Measurements from ENCODE around the gene TPK1. TPM values are rescaled to one million over a fixed set of nuclear protein-coding genes. Genes with fewer than 3 reads are reported as not detected.

The TPK1 gene
- total and polyA plus RNA-seq, 3 donors from 2014 or later, result 10.9 to 17.2 (median 12.6) TPM

DNA sequence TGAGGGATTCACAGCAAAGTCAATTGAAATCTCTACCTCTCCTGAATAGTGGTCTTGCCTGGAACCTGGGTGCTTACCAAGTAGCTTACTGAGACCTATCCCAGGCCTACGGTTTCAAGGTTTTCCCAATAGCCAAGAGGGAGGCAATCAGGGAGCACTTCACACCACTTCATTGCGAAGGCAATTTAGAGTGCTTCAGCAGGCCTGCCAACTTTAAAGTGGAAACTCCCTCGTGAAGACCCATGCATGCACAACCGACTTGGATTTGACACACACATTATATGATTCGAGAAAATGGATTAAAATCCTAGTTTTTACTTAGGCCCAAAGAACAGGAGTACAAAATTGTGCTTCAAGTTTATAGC is 380.8 kb downstream of the TPK1 start:
- DNase-seq, result no peak
- no peaks in the 10 kb centered on the region for H3K36me3 ChIP-seq (ENCODE audit: low read depth, missing control alignments)
- H3K4me1 ChIP-seq, result no peaks in the 10 kb centered on the region
- no peak overlapping the region for H3K27ac ChIP-seq
- H3K9me3 ChIP-seq, result no peaks in the 10 kb centered on the region
- TF ChIP-seq POLR2A (IDR thresholded peaks at IDR 0.05), result no peak
- TF ChIP-seq, protein P1, sequence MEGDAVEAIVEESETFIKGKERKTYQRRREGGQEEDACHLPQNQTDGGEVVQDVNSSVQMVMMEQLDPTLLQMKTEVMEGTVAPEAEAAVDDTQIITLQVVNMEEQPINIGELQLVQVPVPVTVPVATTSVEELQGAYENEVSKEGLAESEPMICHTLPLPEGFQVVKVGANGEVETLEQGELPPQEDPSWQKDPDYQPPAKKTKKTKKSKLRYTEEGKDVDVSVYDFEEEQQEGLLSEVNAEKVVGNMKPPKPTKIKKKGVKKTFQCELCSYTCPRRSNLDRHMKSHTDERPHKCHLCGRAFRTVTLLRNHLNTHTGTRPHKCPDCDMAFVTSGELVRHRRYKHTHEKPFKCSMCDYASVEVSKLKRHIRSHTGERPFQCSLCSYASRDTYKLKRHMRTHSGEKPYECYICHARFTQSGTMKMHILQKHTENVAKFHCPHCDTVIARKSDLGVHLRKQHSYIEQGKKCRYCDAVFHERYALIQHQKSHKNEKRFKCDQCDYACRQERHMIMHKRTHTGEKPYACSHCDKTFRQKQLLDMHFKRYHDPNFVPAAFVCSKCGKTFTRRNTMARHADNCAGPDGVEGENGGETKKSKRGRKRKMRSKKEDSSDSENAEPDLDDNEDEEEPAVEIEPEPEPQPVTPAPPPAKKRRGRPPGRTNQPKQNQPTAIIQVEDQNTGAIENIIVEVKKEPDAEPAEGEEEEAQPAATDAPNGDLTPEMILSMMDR (IDR thresholded peaks at IDR 0.05), result no peak
- WGBS, 2 donors, result 72% methylated on average over 5 of the region's 5 CpGs
- H3K4me3 ChIP-seq, result no peak overlapping the region
- intact Hi-C loops (cut with DNase I; ENCODE audit: low total_unique reads), result no loop called here
- no peaks in the 10 kb centered on the region for H3K27me3 ChIP-seq

DNA sequence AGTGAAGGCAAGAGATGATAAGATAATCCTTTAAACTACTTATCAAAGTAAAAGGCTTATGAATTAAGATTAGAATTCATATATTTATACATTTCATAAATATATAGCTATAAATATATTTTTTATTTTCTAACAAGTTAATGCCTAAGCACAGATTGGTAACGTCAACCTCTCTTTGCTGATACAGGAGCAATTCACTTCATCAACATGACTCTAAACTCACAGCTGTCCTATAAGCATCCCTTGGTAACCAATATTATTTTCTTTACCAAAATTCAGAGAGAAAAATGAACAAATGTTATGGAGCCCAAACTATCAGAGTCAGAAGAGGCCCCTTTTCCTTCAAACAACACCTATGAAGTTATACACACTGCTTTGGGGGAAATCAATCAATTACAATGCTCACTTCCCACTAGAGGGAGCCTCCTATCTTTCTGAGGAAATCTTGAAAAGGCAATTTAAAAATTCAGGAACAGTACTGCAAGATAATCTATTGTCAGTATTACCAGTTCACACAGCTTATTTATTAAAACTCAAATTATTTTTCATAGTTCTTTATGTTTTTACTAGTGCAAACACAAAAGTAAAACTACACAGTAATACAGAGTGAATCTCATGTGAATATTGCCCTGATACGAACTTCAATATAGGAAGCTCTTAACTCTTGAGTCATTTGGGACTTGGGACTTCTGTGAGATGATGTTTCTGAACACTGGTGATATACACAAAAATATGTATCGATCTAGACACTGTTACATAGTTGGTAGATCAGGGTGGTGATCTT is 381.4 kb downstream of the TPK1 start:
- 93 to 96% methylated on average over 3 of the region's 3 CpGs for WGBS, 2 donors
- Histone ChIP-seq H3K4me3 (no peak overlapping the region), H3K9me3 (no peaks in the 10 kb centered on the region), H3K36me3 (ENCODE audit: low read depth, missing control alignments) (no peaks in the 10 kb centered on the region), H3K27ac (no peak overlapping the region), H3K27me3 (no peaks in the 10 kb centered on the region), H3K4me1 (no peaks in the 10 kb centered on the region)
- no peak for DNase-seq
- TF ChIP-seq, protein P1 (IDR thresholded peaks at IDR 0.05), result peak in 1 of 3 experiments; percentile 17
- TF ChIP-seq POLR2A (IDR thresholded peaks at IDR 0.05), result no peak
- intact Hi-C loops (cut with DNase I; ENCODE audit: low total_unique reads), result no loop called here

DNA sequence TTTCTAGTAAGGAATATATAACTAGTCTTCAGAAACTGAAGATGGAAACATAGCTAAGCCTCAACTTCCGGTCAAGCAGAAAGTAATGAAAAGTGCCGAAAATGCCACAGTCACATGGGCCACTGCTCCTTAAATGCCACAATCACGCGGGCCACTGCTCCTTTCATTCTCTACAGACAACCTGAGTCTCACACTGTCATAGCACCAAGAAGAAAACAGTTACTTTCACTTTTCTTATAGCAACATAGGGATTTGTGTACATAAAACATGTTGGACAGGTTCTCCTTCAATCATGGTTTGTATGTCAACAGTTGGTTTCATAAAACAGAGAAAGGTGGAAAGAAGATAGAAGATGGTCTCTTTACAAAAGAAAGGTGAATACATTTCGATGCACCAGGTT is 383.8 kb downstream of the TPK1 start:
- Histone ChIP-seq H3K9me3 (no peaks in the 10 kb centered on the region), H3K27ac (no peak overlapping the region), H3K36me3 (ENCODE audit: low read depth, missing control alignments) (no peaks in the 10 kb centered on the region), H3K4me1 (no peaks in the 10 kb centered on the region), H3K27me3 (no peaks in the 10 kb centered on the region), H3K4me3 (no peak overlapping the region)
- intact Hi-C loops (cut with DNase I; ENCODE audit: low total_unique reads), result no loop called here
- no peak for TF ChIP-seq POLR2A (IDR thresholded peaks at IDR 0.05)
- TF ChIP-seq, protein P1 (IDR thresholded peaks at IDR 0.05), result no peak
- 95 to 96% methylated on average over 5 of the region's 5 CpGs for WGBS, 2 donors
- no peak for DNase-seq

DNA sequence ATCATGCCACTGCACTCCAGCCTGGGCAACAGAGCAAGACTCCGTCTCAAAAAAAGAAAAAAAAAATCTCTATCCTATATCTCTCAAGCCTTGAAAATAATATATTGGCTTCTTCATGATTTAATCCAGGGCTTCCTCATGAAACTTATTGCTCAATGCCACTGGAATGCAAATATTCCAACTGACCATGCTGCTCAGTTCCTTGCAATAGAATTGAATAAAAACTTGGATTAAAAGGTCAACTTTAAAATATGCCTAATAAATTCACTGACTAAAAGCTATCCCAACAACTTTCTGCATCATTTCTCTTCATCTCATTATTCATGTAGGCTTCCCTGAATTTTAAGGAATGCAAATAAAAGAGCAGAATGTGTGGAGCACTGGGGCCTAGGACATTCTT is 390.3 kb downstream of the TPK1 start:
- intact Hi-C loops (cut with DNase I; ENCODE audit: low total_unique reads), result no loop called here
- no peaks in the 10 kb centered on the region for H3K36me3 ChIP-seq (ENCODE audit: low read depth, missing control alignments)
- no peak overlapping the region for H3K4me3 ChIP-seq
- TF ChIP-seq, protein P1 (IDR thresholded peaks at IDR 0.05), result no peak
- no peak for TF ChIP-seq POLR2A (IDR thresholded peaks at IDR 0.05)
- no peak overlapping the region for H3K27ac ChIP-seq
- H3K9me3 ChIP-seq, result no peaks in the 10 kb centered on the region
- H3K27me3 ChIP-seq, result no peaks in the 10 kb centered on the region
- DNase-seq, result no peak
- 88 to 92% methylated on average over 1 of the region's 1 CpG for WGBS, 2 donors
- no peaks in the 10 kb centered on the region for H3K4me1 ChIP-seq

DNA sequence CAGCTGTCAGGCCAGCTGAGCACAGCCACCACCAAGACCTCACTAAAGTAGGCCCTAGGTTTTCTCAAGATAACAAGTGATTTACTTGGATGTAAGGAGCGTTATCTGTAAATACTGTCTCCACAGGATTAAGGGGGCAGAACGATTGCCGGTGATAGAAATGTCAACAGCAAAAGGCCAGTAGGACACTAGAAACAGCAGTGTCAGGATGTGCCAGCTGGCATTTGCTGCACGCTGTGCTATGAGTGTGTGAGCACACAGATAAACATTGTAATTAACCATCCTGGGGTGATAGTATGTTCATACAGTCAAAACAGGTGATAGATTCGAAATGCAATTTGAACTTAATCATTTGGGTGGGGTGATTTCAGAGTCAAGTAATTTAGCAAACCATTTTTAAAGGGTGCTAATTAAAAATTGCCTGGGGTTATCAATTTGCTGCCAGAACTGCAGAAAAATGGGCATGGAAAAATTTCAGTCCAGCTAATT is 396.1 kb downstream of the TPK1 start:
- no peaks in the 10 kb centered on the region for H3K9me3 ChIP-seq
- 38 to 48% methylated on average over 5 of the region's 5 CpGs for WGBS, 2 donors
- DNase-seq, result no peak
- no peak for TF ChIP-seq POLR2A (IDR thresholded peaks at IDR 0.05)
- TF ChIP-seq, protein P1 (IDR thresholded peaks at IDR 0.05), result no peak
- intact Hi-C loops (cut with DNase I; ENCODE audit: low total_unique reads), result no loop called here
- H3K4me3 ChIP-seq, result no peak overlapping the region
- H3K27ac ChIP-seq, result no peak overlapping the region
- no peaks in the 10 kb centered on the region for H3K27me3 ChIP-seq
- no peaks in the 10 kb centered on the region for H3K36me3 ChIP-seq (ENCODE audit: low read depth, missing control alignments)
- no peaks in the 10 kb centered on the region for H3K4me1 ChIP-seq
